ENCODE results near the gene MYL11.

Gene MYL11

DNA sequence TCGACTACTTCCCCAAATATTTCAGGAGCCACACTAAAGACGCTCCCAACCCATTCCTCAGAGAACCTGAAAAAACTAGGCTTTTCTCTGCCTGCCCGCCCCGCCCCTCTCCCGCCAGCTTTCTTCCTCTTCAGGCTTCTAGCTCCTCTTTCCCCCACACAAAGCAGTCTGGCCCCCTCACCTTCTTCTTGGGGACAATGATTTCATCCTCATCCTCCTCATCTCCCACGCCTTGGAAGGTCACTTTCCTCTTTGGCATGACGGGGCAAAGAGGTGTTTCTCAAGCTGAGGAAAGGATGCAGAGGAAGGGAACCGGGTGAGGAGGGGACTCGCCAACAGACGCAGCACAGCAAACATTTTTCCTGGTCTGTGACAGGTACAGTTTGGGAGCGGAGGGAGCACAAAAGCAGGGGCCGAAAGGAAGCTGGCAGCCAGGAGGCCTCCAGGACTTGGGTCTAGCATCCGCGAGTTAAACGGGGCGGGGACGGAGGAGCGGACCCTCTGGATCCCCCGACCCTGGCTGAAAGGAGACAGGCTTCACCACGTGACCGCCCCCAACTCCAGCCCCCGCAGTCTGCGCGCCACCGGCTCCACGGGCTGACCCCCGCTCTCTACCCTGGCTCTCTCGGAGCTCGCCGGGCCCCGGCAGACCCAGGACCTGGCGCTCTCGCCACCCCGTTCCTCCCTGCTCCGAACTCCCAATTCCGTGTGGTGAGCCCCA lies 20.0 kb upstream of the MYL11 start:
- peak; percentile 35 for DNase-seq

DNA sequence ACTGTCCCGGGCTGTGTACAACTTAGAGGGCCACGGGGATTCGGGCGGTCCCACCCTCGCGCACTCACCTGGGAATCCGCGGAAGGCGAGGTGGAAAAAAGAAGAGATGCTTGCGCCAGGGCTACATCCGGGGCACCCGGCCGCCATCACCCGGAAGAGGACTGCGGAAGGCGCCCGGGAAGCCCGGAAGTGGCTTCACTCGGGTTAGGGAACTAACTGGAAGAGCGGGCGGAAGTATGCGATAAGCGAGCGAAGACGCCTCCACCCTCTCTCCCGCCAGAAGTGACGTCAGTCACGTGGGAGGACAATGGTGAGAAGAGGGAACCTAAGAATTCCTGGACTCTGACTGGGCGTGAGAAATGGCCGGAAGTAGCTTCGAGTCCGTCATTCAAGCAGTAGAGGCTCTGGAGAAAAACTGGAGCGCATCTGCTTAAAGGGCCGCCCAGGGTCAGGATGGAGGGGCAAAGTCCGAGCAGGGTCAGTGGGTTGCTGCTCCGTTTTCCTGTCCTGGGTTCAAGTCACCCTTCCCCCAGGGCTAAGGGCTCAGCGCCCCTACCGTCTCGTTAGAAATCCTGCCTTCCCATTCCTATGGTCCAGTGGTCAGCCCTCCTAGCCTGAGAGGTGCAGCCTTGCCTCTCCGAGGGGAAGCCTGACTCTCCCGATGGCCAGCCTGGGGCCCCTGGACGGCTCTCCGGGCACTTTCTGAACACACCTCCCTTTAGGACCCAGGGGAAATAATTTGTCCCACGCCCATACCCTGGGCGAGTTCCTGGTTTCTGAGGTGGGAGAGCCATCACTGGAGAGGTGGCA lies 19.3 kb upstream of the MYL11 start, which contains the start of gene CD2BP2:
TSS of gene CD2BP2 (minus strand) at position 165 of the 810 bp plus-strand sequence. CDS start 627 bp downstream, outside the sequence.
- DNase-seq, result peak; percentile 99

DNA sequence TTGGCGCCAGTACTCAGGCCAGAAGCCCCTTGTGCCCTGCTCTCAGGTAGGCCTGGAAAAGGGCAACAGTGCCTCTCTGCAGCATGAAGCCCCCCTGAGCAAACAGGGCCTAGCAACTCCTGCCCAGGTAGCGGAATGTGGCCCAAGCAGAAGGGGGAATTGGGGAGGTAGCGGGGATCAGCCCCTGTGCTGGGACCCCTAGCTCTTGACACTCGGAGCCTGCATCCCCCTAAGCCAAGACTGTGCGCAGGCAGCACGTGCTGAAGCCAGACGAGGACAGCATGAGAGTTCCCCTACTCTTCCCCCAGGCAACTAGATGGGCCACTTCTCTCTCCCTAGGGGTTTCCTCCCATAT lies 18.7 kb upstream of the MYL11 start:
- no peak for DNase-seq

DNA sequence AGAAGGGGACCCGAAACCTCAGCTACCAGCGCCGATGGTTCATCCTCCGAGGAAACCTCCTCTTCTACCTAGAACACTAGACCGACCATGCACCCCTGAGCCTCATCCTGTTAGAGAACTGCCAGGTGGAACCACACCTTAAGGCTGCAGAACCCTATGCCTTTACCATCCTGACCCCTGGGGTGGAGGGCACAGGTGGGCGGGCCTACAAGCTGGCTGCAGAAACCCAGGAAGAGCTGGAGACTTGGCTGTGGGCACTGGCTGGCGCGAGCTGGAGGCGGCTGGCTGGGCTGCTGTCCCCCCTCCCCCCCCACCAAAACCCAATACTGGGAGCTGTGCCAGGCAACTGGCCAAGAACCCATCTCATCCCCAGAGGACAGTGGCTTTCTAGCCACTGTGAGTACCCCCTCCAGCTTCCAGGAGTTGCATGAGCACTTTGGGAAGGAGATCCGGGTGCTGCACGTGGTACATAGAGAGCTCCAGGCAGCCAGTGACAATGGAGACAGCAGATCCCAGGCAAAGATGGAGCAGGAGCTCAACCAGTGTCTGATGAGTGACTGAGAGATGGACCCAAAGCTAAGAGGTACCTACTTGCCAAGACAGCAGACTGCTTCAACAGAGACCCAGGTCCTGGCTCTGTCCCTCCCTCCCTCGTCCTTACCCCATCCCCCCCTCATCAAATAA lies 18.1 kb upstream of the MYL11 start:
- DNase-seq, result peak; percentile 35

DNA sequence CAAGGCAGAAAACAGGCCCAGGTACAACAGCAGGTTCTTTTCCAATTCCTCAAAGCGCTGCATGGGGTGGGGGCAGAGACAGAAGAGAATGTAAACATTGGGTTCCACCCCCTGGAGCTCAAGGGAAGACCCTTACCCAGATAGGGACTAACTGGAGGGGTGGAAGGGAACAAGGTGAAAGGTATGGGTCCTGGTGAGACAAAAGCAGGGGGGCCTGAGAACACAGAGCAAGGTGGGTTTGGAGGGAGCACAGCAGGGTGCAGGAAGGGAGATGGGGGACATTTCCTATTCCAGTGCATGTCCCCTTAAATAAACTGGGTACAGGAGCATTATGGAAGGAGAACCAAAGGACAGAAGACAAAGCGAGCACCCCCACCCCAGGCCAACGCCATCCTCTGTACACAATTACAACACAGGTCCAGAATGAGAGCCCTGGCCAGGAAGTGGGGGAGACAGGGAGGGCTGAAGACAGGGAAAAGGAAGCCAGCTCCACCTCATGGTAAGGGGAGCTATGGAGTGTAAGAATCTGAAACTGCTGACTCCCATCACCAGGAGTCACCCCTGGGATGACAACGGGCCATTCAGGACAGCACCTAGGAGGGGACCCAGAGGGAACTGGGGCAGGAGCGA lies 17.4 kb upstream of the MYL11 start:
- no peak for DNase-seq

DNA sequence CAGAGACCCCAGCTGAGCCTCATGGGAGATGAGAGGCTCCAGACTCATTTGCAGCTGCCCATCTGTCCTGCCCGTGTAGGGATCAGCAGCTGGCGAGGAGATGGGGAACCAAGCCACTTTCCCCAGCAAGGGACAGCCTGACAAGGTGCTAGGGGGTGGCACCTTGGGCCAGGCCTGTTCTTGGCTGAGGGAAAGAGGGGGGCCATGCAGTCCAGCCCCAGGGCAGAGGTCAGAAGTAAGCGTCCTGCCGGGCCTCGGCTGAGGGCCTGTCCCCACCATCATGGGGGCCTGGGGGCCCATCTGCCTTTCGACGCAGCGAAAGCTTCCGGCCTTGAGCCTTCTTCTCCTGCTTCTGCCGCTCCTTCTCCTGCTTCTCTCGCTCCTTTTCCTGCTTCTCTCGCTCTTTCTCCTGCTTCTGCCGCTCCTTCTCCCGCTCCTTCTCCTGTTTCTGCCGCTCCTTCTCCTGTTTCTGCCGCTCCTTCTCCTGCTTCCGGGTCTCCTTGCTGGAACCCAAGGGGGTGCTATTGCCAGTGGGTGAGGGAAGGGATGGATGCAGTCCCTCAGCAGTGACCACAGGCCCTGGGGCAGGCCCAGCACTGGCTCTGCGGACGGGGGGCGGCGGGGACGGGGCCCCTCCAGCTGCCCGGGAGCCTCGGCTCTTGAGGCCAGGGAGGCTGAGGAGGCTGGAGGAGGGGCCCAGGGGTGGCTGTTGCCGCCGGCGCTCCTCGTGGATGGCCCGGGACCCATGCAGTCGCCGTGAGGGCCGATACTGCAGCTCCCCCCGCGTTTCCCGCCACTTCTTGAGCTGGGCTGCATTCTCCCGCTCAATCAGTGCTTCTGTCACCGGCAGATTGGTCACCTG lies 16.7 kb upstream of the MYL11 start:
- DNase-seq, result no peak

DNA sequence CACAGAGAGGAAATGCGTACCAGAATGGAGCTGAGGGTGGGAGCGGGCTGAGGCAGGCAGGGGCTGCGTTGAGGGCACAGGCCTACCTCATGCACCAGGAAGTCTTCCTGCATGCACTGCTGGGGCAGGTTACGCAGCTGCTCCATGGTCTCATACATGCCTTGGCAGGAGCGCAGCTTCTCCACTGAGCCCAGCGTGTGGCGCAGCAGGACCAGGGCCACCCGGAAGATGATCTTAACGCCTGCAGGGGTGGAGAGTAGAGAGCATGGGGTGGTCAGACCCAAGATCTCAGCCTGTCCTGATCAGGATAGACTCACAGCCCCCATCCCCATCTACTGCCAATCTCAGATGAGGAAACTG lies 16.0 kb upstream of the MYL11 start:
- DNase-seq, result no peak

DNA sequence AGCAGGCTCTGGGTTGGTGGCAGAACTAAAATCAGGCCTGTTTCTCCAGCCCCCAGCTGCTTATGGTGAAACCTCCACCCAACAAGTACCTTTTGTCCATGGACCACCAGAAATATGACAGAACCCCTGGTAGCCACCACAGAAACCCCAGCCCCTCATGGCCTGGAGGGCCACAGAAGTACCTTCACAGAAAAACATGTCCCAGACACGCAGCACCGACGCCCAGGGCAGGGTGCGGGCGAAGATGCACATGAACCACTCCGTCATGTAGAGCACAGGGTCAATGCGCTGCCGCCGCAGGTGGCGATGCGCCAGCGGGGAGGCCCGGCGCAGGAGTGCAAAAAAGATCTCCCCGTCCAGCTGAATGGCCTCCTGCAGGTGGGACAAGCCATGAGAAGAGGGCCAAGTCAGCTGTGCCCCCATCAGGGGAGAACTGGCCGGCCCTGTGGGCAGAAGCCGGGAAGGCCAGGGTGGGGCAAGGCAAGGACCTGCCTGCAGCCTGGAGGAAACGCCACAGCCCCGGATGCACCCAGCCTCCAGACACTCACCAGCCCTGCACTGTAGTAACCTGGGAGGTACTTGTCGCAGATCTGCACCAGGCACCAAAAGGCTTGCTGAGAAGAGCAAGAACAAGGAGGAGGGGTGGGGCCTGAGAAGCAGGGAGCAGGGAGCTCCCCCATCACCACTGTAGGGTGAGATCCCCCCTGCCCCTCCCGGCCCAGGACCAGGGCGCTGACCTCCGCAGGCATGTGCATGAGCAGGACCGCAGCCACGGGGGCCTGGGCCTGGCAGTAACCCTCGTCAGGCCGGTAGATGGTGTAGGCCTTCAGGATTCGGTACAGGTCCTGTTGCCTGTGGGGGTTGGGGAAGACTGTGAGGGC lies 15.4 kb upstream of the MYL11 start:
- no peak for DNase-seq

DNA sequence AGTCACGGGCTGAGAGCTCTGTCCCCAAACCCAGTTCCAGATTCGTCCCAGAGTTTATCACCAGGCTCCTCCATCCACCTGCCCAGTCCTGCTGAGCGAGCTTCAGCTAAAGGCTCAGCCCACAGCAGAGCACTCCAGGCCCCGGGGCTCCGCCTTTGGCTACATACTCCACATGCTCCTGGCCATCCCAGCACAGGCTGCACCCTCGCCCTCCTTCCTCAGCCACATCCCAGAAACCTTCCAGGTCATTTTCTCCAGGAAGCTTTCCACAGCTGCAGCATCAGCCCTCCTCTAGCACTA lies 14.8 kb upstream of the MYL11 start:
- no peak for DNase-seq

DNA sequence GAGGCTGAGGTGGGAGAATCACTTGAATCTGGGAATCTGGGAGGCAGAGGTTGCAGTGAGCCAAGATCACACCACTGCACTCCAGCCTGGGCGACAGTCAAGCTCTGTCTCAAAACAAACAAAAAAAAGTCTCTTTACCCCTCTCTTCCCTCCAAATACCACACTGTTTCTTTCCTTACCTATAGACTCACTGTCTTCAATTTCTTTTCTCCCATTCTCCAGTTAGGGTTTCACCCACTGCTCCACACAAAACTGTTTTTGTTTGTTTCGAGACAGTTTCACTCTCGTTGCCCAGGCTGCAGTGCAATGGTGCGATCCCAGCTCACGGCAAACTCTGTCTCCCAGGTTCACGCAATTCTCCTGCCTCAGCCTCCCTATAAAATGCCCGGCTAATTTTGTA lies 13.4 kb upstream of the MYL11 start:
- DNase-seq, result no peak

DNA sequence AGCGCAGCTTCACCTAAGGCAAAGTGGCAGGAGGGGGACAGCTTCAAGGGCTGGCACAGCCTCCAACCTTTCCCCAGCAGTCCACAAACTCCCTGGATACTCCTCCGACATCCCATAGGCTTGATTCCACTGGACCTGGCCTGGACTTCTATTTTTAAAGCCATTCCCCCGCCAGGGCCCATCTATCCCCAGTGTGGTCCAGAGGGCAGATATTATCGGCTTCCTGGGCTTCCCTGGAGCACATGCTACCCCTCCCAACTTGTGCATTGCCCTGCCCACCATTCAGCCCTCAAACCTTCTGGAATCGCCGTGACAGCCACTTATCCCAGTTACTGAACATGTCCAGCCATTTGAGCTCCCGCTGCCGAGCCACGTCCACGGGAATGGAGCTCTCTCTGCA lies 9.4 kb upstream of the MYL11 start:
- DNase-seq, result no peak

DNA sequence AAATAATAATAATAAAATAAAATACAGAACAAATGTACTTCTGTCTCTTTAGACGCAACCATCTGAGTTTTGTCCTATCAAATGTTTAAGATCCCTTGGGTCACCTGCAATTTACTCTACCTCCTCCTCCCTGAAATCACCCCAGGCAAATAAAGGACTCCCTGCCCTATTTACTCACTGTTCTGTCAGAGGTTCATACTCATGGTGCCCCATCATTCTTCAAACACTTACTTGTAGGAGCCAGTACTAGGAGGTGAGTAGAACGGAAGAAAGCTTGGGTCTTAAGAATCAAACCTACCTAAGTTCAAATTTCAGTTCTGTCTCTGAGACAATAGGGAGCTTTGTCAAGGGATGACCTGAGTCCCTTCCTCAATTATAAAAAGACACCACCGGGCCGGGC lies 8.1 kb upstream of the MYL11 start:
- DNase-seq, result no peak

DNA sequence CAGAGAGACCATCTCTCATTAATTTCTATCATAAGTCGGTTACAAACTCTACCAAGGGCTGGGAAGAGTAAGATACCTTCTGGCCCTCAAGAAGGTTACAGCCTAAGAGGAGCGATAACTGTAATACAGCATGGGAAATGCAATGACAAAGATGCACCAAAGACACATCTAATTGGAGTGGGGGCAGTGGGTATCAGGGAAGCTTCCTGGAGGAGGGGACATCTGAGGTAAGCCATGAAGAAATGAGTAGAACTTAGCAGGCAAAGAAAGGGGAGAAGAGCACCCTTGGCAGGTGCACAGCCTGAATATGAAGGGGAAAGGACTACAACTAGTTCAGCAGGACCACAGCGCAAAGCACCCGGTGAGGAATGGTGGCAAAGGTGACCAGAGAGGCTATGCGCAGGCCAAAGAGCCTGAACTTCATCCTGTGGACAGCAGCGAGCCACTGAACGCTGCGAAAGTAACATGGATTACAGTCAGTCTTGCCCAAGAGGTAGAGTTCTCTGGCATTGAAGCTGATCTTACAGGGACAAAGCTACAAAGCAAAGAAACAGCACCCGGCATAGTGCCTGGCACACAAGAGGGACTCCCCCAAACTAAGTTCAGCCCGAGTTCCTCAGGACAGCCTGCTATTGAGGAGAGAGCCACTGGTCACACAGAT lies 7.1 kb upstream of the MYL11 start:
- DNase-seq, result no peak

DNA sequence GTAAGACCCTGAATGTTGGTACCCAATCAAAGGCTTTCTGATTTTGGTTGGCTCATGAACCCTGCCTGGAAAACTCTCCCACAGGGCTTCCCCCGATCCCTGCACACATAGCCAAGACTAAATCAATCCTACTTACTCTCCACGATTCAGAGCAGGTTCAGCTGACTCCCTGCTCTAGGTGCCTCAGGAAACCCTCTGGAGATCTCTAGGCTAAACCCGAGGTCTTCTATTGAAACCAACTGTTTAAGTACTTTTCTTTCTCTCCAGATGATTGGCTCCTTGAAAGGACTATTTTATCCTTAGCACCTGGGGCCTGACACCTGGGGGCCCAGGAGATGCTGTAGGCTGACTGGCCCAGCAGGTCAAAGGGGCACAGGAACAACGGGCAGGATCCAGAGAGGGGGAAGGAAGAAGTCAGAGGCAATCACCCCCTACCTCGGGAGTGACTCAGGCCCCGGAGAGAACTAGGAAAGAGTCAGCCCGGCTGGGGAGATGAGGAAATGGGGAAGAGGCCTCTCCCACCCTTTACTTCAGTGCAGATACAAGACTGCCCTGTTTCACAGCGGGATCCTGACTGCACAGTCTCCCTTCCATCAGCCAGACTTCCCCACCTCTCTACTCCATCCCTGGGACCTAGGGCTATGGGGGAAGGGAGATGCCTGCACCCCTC lies 6.3 kb upstream of the MYL11 start:
- peak; percentile 55 for DNase-seq

DNA sequence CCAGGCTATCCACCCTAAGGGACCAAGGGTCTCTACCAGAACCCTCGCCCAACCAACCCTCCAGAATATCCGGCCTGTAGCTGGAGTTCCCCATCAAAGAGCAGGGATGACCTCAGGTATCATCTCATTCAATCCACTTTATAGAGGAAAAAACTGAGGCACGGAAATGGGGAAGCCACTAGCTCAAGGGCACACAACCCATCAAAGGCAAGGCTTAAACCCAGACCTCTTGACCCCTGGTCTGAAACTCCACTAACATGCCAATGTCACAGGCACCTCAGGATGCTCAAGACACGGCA lies 5.9 kb upstream of the MYL11 start:
- no peak for DNase-seq

DNA sequence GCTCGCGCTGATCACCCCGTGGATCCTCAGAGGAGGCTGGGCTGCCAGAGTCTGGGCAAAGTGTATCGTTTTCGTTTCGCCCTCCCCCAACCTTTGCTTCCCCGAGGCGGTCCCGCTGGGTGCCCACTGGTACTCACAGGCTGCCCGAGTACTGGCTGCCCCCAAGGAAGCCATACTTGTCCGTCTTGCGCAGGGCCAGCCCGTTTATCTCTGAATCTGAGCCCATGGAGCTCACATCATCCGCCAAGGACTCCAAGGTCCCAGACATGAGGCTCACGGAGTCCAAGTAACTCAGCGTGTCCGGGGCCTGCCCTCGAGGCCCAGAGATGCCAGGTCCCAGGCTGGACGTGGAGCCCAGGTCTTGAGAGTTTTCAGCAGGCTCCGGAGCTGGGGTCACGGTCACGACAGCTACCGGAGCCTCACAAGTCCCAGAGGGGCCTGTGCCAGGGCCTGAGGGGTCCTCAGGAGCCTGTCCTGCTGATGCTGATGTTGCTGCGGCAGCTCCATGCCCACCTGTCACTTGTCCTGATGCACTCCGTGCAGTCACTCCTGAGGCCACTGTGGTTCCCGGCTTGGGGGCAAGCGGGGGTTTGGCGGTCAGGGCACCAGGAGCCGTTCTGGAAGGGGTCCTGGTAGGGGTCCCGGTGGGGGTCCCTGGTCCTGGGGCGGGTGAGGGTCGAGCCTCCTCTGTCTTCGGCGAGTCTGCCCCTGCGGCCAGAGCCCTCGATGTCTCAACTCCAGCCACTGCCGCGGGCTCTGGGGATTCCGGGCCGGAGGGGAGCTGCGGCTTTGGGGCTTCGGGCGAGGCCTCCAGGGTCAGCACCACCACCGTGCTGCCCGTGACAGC lies 5.3 kb upstream of the MYL11 start:
- DNase-seq, result peak; percentile 37

DNA sequence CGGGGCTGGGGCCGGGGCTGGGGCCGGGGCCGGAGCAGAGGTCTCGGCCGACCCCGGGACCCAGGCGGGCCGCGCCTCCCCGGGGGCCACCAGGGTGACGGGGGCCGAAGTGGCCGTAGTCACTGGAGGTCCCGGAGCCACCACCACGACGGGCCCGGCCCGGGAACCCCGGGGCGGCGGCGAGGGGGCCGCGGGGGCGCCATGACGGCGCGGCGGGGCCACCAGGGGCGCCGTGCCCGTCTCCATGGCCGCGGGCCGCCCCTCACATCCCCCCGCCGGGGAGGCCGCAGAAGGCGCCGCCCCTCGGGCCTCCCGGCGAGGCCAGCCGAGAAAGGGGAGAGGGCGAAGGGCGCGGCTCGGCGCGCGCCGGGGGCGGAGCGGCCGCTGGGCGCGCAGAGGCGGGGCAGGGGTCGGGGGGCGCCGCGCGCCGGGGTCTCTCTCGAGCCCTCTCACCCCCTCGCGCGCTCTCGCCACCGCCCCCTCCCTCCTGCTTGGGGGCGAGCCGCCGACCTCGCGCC lies 4.6 kb upstream of the MYL11 start:
- DNase-seq, result no peak

DNA sequence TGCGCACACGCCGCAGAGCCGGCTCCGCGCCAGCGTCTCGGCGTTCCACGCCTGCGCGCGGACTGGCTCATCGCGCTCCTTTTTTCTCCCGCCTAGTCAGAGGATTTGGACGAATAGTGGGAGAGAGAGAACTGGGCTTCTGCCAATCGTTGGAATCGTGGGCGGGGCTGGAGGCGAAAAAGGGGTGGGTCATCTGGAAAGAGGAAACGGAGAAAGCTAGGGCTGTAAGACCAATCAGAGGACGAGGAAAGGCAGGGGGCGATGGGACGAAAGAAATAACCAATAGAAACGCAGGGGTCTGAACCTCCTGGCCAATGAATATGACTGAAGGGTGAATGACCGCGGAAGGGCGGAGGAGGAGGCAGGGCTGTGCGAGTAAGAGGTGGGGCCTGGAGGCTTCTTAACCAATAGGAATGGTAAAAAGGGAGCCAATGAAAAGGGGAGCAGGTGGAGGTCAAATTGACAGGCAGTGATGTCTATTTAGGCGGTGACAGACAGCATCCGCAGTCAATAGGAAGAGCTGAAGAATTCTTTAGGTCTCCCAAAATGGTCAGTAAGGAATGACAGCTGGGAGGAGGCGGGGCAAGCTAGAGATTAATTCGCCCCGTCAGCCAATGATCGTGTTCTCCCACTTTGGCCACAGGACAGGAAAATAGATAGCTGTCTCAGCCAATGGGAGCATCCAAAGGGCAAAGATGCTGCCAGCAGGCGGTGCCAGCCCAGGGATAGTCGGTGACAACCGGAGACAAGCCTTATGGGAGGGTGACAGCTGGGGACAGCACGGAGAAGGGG lies 4.0 kb upstream of the MYL11 start, which contains the start of gene TBC1D10B:
TSS of gene TBC1D10B (minus strand) at position 39 of the 792 bp plus-strand sequence. CDS start 311 bp downstream, outside the sequence.
- DNase-seq, result peak; percentile 100

Data from hematopoietic multipotent progenitor cell treated with erythropoietin and hydrocortisone succinate and interleukin-3 and kit ligand, for 4 days (in vitro differentiated cells).